GM19328 (cell line): Measurements from ENCODE around the gene SFT2D1.

Experiments used
- ATAC-seq: cut with Tn5 transposase; IDR thresholded peaks from one replicate; pipeline ENCODE4 v1.9.1; 2021; ENCODE audit warnings: mild to moderate bottlenecking, moderate library complexity; ENCODE audit not compliant: unreplicated experiment

The SFT2D1 gene

GRCh38 chr6:166335378-166336302 is 6.7 kb downstream of the SFT2D1 start:
- ATAC-seq, result no peak

GRCh38 chr6:166334878-166335277 is 7.5 kb downstream of the SFT2D1 start:
- ATAC-seq, result no peak

GRCh38 chr6:166333172-166333995 is 9.0 kb downstream of the SFT2D1 start:
- peak; percentile 77 for ATAC-seq

GRCh38 chr6:166331503-166332415 is 10.6 kb downstream of the SFT2D1 start:
- no peak for ATAC-seq

GRCh38 chr6:166330612-166331011 is 11.7 kb downstream of the SFT2D1 start:
- no peak for ATAC-seq

GRCh38 chr6:166325383-166326042 is 16.8 kb downstream of the SFT2D1 start:
- no peak for ATAC-seq

- no peak for ATAC-seq
These were observed 18.9 kb downstream of the SFT2D1 start for GRCh38 chr6:166323395-166323794.

- no peak for ATAC-seq
These were observed 23.4 kb downstream of the SFT2D1 start for GRCh38 chr6:166318649-166319600.

GRCh38 chr6:166318227-166318626 is 24.1 kb downstream of the SFT2D1 start:
- ATAC-seq, result no peak

GRCh38 chr6:166317261-166318212 is 24.8 kb downstream of the SFT2D1 start:
- no peak for ATAC-seq

- no peak for ATAC-seq
These were observed 26.9 kb downstream of the SFT2D1 start for GRCh38 chr6:166315436-166315835.

- ATAC-seq, result no peak
These were observed 27.9 kb downstream of the SFT2D1 start for GRCh38 chr6:166314454-166314853.

GRCh38 chr6:166313255-166314070 is 28.9 kb downstream of the SFT2D1 start:
- ATAC-seq, result peak; percentile 81

GRCh38 chr6:166312832-166313231 is 29.5 kb downstream of the SFT2D1 start:
- ATAC-seq, result no peak

GRCh38 chr6:166310634-166311033 is 31.7 kb downstream of the SFT2D1 start:
- ATAC-seq, result no peak

- no peak for ATAC-seq
These were observed 32.4 kb downstream of the SFT2D1 start for GRCh38 chr6:166309977-166310376.
